MCF 10A (cell line): Measurements from ENCODE around the gene EPHA8. TPM values are rescaled to one million over a fixed set of nuclear protein-coding genes. Genes with fewer than 3 reads are reported as not detected.

ENCODE experiments used
- BruUV-seq: library from RNA; stranded (reverse); fragments of 400-500 nt; replicated peaks from 2 replicates; lab custom pipeline; 2021; lab: Mats Ljungman, UMichigan
- CTCF ChIA-PET: fragments of 300-600 bp; sonication (Branson Sonifier 250); formaldehyde crosslinking; extraction: SDS; loops from one replicate; lab custom pipeline; 2021; ENCODE audit warnings: antibody characterized with exemption, inconsistent platforms; lab: Yijun Ruan, JAX
- POLR2A ChIA-PET: fragments of 300-600, 350-650 bp; sonication (Branson Sonifier 250); formaldehyde crosslinking; extraction: SDS; loops from one replicate; lab custom pipeline; 2020; ENCODE audit warnings: antibody characterized with exemption, inconsistent platforms; lab: Yijun Ruan, JAX
- DNase-seq: peaks from one replicate; pipeline ENCODE4 v3.0.0-alpha.2; 2018; ENCODE audit not compliant: unreplicated experiment
- H3K27ac Mint-ChIP-seq: one replicate; pipeline ENCODE4 v1.8.0; 2022; ENCODE audit warnings: mild to moderate bottlenecking, low read depth, mixed read lengths; ENCODE audit not compliant: unreplicated experiment
- H3K27me3 Mint-ChIP-seq: one replicate; pipeline ENCODE4 v1.8.0; 2022; ENCODE audit warnings: mixed read lengths; ENCODE audit not compliant: insufficient read depth, unreplicated experiment
- H3K36me3 Mint-ChIP-seq: one replicate; pipeline ENCODE4 v1.8.0; 2022; ENCODE audit warnings: mild to moderate bottlenecking, moderate library complexity, mixed read lengths; ENCODE audit not compliant: insufficient read depth, unreplicated experiment
- H3K4me1 Mint-ChIP-seq: one replicate; pipeline ENCODE4 v1.8.0; 2022; ENCODE audit warnings: mixed read lengths; ENCODE audit not compliant: insufficient read depth, unreplicated experiment
- H3K4me3 Mint-ChIP-seq: one replicate; pipeline ENCODE4 v1.8.0; 2022; ENCODE audit warnings: mild to moderate bottlenecking, moderate library complexity, mixed read lengths; ENCODE audit not compliant: unreplicated experiment
- H3K9me3 Mint-ChIP-seq: one replicate; pipeline ENCODE4 v1.8.0; 2022; ENCODE audit warnings: mixed read lengths; ENCODE audit not compliant: unreplicated experiment
- CTCF ChIP-seq: fragments of 200-600 bp; IDR thresholded peaks from one replicate; pipeline ENCODE4 v1.8.0; 2022; ENCODE audit warnings: antibody characterized with exemption, mild to moderate bottlenecking; ENCODE audit not compliant: unreplicated experiment
- intact Hi-C: fragments of 100-400 bp; cut with micrococcal nuclease; formaldehyde crosslinking; loops from 2 replicates; pipeline ENCODE4 v1.14.1; 2022
- total RNA-seq: library from RNA; stranded (reverse); gene quantifications from 2 replicates; pipeline ENCODE4 v1.2.3, GENCODE V29; 2022

EPHA8 gene
- total RNA-seq, 1 experiment from 2014 or later, result not detected

GRCh38 chr1:22643381-22643780, 80.1 kb downstream of the EPHA8 start, which contains the start of gene C1QC:
Gene C1QC (plus strand): TSS chr1:22643633. CDS start chr1:22644024, 391 bp downstream.
- Mint-ChIP-seq H3K36me3 (no peaks in the 10 kb centered on the region), H3K9me3 (no peaks in the 10 kb centered on the region), H3K27me3 (no peaks in the 10 kb centered on the region), H3K4me1 (no peaks in the 10 kb centered on the region), H3K4me3 (no peak within 1 kb of the TSS), H3K27ac (no peak within 1 kb of the TSS)
- intact Hi-C loops, result loop anchor here (5.0 to 10.0 kb wide), 2 partner anchors 116 to 509 kb away; no protein-coding TSS in a partner anchor
- ChIA-PET POLR2A (no interaction called here), CTCF (interaction anchor here (0.8 to 6.8 kb wide), 5 partner anchors 8 to 224 kb away, joined by 3 to 106 read pairs (median 5); partner anchors contain the start of gene C1QB)
- BruUV-seq, result no TSS peak
- no peak for DNase-seq
- TF ChIP-seq CTCF, result no peak

GRCh38 chr1:22643928-22644327, 80.6 kb downstream of the EPHA8 start:
- DNase-seq, result no peak
- peaks cover 3% of the 10 kb centered on the region for H3K27me3 Mint-ChIP-seq
- no peaks in the 10 kb centered on the region for H3K9me3 Mint-ChIP-seq
- H3K4me3 Mint-ChIP-seq, result no peak overlapping the region
- ChIA-PET POLR2A (interaction anchor here (0.7 kb wide), 1 partner anchor 14 kb away, joined by 3 read pairs; no protein-coding TSS in a partner anchor), CTCF (interaction anchor here (0.8 to 6.8 kb wide), 2 partner anchors 8 to 224 kb away, joined by 3 to 106 read pairs; no protein-coding TSS in a partner anchor)
- no peak for TF ChIP-seq CTCF
- no peaks in the 10 kb centered on the region for H3K36me3 Mint-ChIP-seq
- H3K4me1 Mint-ChIP-seq, result no peaks in the 10 kb centered on the region
- H3K27ac Mint-ChIP-seq, result no peak overlapping the region
- BruUV-seq, result no TSS peak
- intact Hi-C loops, result loop anchor here (5.0 to 10.0 kb wide), 2 partner anchors 117 to 509 kb away; no protein-coding TSS in a partner anchor

GRCh38 chr1:22645931-22646330, 82.6 kb downstream of the EPHA8 start:
- Mint-ChIP-seq H3K4me3 (no peak overlapping the region), H3K9me3 (no peaks in the 10 kb centered on the region), H3K27ac (no peak overlapping the region), H3K27me3 (peaks cover 21% of the 10 kb centered on the region), H3K4me1 (no peaks in the 10 kb centered on the region), H3K36me3 (no peaks in the 10 kb centered on the region)
- BruUV-seq, result no TSS peak
- no peak for TF ChIP-seq CTCF
- intact Hi-C loops, result loop anchor here (10.0 kb wide), 1 partner anchor 511 kb away; no protein-coding TSS in a partner anchor
- no peak for DNase-seq
- ChIA-PET POLR2A (no interaction called here), CTCF (interaction anchor here (0.6 kb wide), 1 partner anchor 212 kb away, joined by 5 read pairs; no protein-coding TSS in a partner anchor)

- CTCF ChIA-PET, result interaction anchor here (0.6 kb wide), 2 partner anchors 28 to 212 kb away, joined by 3 to 5 read pairs; no protein-coding TSS in a partner anchor
- no peak for DNase-seq
Observed at GRCh38 chr1:22646384-22646783, 83.1 kb downstream of the EPHA8 start.

More at GRCh38 chr1:22646384-22646783, 83.1 kb downstream of the EPHA8 start:
- BruUV-seq, result no TSS peak
- H3K27ac Mint-ChIP-seq, result no peak overlapping the region
- no peaks in the 10 kb centered on the region for H3K36me3 Mint-ChIP-seq
- intact Hi-C loops, result loop anchor here (10.0 kb wide), 1 partner anchor 512 kb away; no protein-coding TSS in a partner anchor
- no peaks in the 10 kb centered on the region for H3K9me3 Mint-ChIP-seq
- POLR2A ChIA-PET, result no interaction called here
- H3K27me3 Mint-ChIP-seq, result peaks cover 25% of the 10 kb centered on the region
- TF ChIP-seq CTCF, result no peak
- no peaks in the 10 kb centered on the region for H3K4me1 Mint-ChIP-seq
- H3K4me3 Mint-ChIP-seq, result no peak overlapping the region
